SU-DHL-6 (cell line): ENCODE results near the gene ZFHX3.

Experiments
- H2AFZ ChIP-seq: fragments of 200-600 bp; sonication (generic); 2 replicates; pipeline ENCODE4 v1.6.1; 2014; ENCODE audit warnings: low read depth, mild to moderate bottlenecking, moderate library complexity, mixed read lengths, antibody characterized with exemption, low read length; ENCODE audit not compliant: severe bottlenecking
- H3F3A ChIP-seq: fragments of 200-600 bp; shearing (Covaris generic); 2 replicates; pipeline ENCODE4 v1.6.0; 2016; ENCODE audit warnings: antibody characterized with exemption, mild to moderate bottlenecking; ENCODE audit not compliant: insufficient read depth
- H3K27ac ChIP-seq: fragments of 200-600 bp; sonication (generic); 2 replicates; pipeline ENCODE4 v1.5.1; 2016; ENCODE audit warnings: low read depth, mild to moderate bottlenecking, low read length, moderate library complexity, mixed read lengths
- H3K27me3 ChIP-seq: fragments of 200-600 bp; sonication (generic), shearing (Covaris generic); 2 replicates; pipeline ENCODE4 v1.6.0; 2014; ENCODE audit warnings: mild to moderate bottlenecking, low read length
- H3K36me3 ChIP-seq: fragments of 200-600 bp; sonication (generic); 2 replicates; pipeline ENCODE4 v1.6.1; 2014; ENCODE audit warnings: mild to moderate bottlenecking, low read length, mixed read lengths
- H3K4me2 ChIP-seq: fragments of 300-600, 200-600 bp; shearing (Covaris generic), sonication (generic); 2 replicates; pipeline ENCODE4 v1.6.0; 2014; ENCODE audit warnings: low read length, low read depth, mild to moderate bottlenecking; ENCODE audit not compliant: poor library complexity, severe bottlenecking
- H3K4me3 ChIP-seq: fragments of 200-600 bp; sonication (generic); 2 replicates; pipeline ENCODE4 v1.5.1; 2014; ENCODE audit warnings: antibody characterized with exemption, low read length, mild to moderate bottlenecking, mixed read lengths; ENCODE audit not compliant: insufficient read depth, poor library complexity, severe bottlenecking
- H3K79me2 ChIP-seq: fragments of 200-600 bp; sonication (generic); 2 replicates; pipeline ENCODE4 v1.6.1; 2014; ENCODE audit warnings: mild to moderate bottlenecking, low read length, moderate library complexity; ENCODE audit not compliant: insufficient read depth
- H3K9ac ChIP-seq: fragments of 200-600 bp; sonication (generic); 2 replicates; pipeline ENCODE4 v1.7.0; 2014; ENCODE audit warnings: mild to moderate bottlenecking, low read length
- H3K9me2 ChIP-seq: fragments of 200-600 bp; sonication (generic); replicated peaks from 2 replicates; pipeline ENCODE4 v1.6.1; 2014; ENCODE audit warnings: low read length; ENCODE audit not compliant: insufficient read depth
- H3K9me3 ChIP-seq: fragments of 200-600 bp; sonication (generic); 2 replicates; pipeline ENCODE4 v1.6.1; 2014; ENCODE audit warnings: low read length, mixed read lengths; ENCODE audit not compliant: insufficient read depth
- H4K20me1 ChIP-seq: fragments of 200-600 bp; sonication (generic); 2 replicates; pipeline ENCODE4 v1.6.1; 2014; ENCODE audit warnings: low read depth, mild to moderate bottlenecking, antibody characterized with exemption, low read length, moderate library complexity, mixed read lengths
- EZH2phosphoT487 ChIP-seq: fragments of 200-600 bp; sonication (generic), shearing (Covaris generic); conservative IDR thresholded peaks from 2 replicates; pipeline ENCODE4 v1.6.1; 2018; ENCODE audit warnings: mild to moderate bottlenecking, antibody characterized with exemption, low read length, moderate library complexity, mixed read lengths
- TF ChIP-seq, protein P1 (sequence below): fragments of 200-600 bp; sonication (generic); IDR thresholded peaks from one replicate; pipeline ENCODE4 v1.5.1; 2017; ENCODE audit warnings: antibody characterized with exemption, mild to moderate bottlenecking, low read length, moderate library complexity; ENCODE audit not compliant: insufficient read depth, poor library complexity, severe bottlenecking

ZFHX3 gene

DNA sequence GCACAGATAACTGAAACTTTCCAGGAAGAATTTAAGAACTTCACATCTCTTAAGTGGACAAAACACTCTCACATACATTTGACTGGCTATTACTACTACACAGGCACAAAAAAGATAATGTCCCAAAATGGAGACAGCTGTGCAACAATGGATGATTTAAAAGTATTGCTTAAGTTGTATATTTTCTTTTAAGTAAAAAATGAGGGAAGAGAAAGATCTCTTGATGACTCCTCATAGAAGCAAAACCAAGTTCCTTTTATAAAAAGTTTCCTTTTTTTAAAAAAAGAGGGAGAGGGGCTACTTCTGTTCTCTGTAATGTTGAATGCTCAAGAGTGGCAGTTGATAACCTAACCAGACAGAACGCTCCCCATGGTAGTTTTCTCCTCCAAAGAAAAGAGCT is 195.5 kb downstream of the ZFHX3 start:
- Histone ChIP-seq H4K20me1 (no peaks in the 10 kb centered on the region), H3K27me3 (no peaks in the 10 kb centered on the region), H3K79me2 (no peaks in the 10 kb centered on the region), H3K4me2 (no peak overlapping the region), H3K36me3 (no peaks in the 10 kb centered on the region), H3K9ac (no peak overlapping the region), H3K9me2 (no peaks in the 10 kb centered on the region), H3K9me3 (no peaks in the 10 kb centered on the region), H2AFZ (no peak overlapping the region), H3K27ac (no peak overlapping the region), H3F3A (no peaks in the 10 kb centered on the region), H3K4me3 (no peak overlapping the region)
- TF ChIP-seq EZH2phosphoT487 = no peak
- TF ChIP-seq, protein P1, sequence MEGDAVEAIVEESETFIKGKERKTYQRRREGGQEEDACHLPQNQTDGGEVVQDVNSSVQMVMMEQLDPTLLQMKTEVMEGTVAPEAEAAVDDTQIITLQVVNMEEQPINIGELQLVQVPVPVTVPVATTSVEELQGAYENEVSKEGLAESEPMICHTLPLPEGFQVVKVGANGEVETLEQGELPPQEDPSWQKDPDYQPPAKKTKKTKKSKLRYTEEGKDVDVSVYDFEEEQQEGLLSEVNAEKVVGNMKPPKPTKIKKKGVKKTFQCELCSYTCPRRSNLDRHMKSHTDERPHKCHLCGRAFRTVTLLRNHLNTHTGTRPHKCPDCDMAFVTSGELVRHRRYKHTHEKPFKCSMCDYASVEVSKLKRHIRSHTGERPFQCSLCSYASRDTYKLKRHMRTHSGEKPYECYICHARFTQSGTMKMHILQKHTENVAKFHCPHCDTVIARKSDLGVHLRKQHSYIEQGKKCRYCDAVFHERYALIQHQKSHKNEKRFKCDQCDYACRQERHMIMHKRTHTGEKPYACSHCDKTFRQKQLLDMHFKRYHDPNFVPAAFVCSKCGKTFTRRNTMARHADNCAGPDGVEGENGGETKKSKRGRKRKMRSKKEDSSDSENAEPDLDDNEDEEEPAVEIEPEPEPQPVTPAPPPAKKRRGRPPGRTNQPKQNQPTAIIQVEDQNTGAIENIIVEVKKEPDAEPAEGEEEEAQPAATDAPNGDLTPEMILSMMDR = no peak

- H3K27me3 ChIP-seq = no peaks in the 10 kb centered on the region
- no peak overlapping the region for H3K4me2 ChIP-seq
- no peak overlapping the region for H2AFZ ChIP-seq
- no peaks in the 10 kb centered on the region for H3F3A ChIP-seq
- no peaks in the 10 kb centered on the region for H3K9me3 ChIP-seq
- H3K36me3 ChIP-seq = no peaks in the 10 kb centered on the region
- H3K9me2 ChIP-seq = no peaks in the 10 kb centered on the region
- no peak overlapping the region for H3K9ac ChIP-seq
- no peaks in the 10 kb centered on the region for H3K79me2 ChIP-seq
- no peaks in the 10 kb centered on the region for H4K20me1 ChIP-seq
- H3K27ac ChIP-seq = no peak overlapping the region
- TF ChIP-seq, protein P1 = no peak
- no peak for TF ChIP-seq EZH2phosphoT487
- H3K4me3 ChIP-seq = no peak overlapping the region
Measured at GRCh38 chr16:72850853-72851252, 197.1 kb downstream of the ZFHX3 start.

GRCh38 chr16:72850021-72850420 is 197.9 kb downstream of the ZFHX3 start:
- Histone ChIP-seq H3K9me2 (no peaks in the 10 kb centered on the region), H3K27me3 (no peaks in the 10 kb centered on the region), H3K9me3 (no peaks in the 10 kb centered on the region), H3K4me3 (no peak overlapping the region), H3K9ac (no peak overlapping the region), H3F3A (no peaks in the 10 kb centered on the region), H2AFZ (no peak overlapping the region), H3K4me2 (no peak overlapping the region), H3K79me2 (no peaks in the 10 kb centered on the region), H3K36me3 (no peaks in the 10 kb centered on the region), H3K27ac (no peak overlapping the region), H4K20me1 (no peaks in the 10 kb centered on the region)
- TF ChIP-seq, protein P1 = no peak
- TF ChIP-seq EZH2phosphoT487 = no peak
